HG02759 (cell line): Measurements from ENCODE around the gene ELL.

ENCODE experiments used
- ATAC-seq: cut with Tn5 transposase; IDR thresholded peaks from one replicate; pipeline ENCODE4 v1.9.1; 2021; ENCODE audit warnings: mild to moderate bottlenecking, moderate library complexity; ENCODE audit not compliant: unreplicated experiment

The ELL gene

DNA sequence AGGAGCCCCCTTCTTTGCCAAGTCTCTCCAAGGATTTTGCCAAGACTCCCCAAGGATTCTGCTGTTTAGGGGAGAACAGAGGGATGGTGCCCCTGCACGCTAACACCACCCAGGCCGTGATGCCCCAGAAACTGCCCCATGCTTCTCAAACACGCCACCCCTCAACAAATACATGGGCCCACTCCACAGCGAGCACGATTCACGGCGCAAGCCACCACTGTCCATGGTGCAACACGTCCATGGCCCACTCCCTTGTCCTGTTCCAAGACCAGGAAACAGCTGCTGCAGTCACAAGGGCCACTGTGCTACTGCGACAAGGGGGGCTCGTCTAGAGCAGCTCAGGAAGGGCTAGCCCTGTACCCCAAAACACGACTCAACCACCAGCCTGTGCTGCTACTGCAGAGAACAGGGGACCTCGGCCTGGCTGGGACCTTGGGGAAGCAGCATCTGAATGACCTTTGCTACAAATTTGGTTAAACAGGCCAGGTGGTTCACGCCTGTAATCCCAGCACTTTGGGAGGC is 47.4 kb downstream of the ELL start:
- no peak for ATAC-seq

DNA sequence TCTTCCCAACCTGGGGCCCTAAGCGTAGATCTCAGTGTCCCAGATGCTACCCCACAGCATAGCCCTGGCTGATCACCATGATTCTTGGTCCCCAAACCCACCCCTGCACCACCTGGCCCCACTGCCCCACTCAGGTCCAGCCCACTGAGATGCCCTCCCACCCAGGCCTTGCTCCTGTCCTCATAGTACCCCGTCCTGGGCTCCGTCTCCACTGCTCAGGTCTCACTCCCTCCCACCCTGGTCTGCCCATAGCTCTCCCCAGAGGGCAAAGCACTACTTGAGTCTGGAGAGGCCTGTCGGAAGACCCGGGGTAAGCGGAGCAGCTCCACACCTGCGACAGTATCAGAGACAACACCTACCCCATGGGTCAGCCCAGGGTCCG is 48.2 kb downstream of the ELL start:
- no peak for ATAC-seq

DNA sequence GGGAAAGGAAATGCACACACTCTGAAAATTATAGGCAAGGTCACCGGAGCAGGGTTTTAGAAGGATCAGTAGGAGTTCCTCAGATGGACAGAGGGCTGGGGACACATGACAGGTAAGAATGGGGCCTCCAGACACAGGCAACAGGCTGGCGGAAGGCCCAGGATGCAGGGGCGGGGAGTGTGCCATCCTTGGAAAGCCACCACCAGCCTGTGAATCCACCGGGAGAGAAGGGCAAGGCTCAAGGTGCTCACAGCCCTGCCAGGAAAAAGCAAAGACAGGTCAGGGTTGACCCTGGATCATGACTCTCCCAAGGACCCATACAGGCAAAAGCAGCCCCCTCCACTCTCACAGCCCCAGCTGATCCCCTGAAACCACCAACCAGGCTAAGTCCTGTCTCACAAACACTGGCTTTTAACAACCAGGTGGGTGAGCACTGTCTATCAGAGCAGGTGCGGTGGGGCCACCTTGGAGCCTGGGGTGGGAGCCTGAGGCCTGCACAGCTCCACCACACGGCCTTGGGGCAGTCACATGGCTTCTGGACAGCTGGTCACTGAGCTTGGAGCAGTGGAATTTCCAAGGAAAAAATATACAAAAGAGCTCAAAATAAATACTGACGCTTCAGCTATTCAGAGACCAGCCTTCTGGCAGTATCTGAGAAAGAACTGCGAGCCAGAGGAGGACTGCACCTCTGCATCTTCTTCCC is 48.7 kb downstream of the ELL start:
- ATAC-seq, result no peak

DNA sequence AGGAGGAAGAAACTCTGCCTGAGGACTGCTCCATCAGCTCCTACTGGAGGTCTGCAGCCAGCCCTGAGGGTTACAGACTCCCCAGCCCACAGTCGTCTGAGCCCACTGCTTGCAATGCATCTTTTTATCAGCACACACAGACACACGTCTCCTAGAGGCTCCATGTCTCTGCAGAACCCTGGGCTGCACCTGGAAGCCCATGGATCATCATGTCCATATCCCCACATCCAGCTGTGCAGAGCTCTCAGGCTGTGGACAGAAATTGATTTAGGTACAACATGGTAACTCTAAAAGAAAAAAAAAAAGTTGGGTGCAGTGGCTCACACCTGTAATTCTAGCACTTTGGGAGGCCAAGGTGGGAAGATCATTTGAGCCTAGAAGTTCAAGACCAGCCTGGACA is 51.1 kb downstream of the ELL start:
- no peak for ATAC-seq

DNA sequence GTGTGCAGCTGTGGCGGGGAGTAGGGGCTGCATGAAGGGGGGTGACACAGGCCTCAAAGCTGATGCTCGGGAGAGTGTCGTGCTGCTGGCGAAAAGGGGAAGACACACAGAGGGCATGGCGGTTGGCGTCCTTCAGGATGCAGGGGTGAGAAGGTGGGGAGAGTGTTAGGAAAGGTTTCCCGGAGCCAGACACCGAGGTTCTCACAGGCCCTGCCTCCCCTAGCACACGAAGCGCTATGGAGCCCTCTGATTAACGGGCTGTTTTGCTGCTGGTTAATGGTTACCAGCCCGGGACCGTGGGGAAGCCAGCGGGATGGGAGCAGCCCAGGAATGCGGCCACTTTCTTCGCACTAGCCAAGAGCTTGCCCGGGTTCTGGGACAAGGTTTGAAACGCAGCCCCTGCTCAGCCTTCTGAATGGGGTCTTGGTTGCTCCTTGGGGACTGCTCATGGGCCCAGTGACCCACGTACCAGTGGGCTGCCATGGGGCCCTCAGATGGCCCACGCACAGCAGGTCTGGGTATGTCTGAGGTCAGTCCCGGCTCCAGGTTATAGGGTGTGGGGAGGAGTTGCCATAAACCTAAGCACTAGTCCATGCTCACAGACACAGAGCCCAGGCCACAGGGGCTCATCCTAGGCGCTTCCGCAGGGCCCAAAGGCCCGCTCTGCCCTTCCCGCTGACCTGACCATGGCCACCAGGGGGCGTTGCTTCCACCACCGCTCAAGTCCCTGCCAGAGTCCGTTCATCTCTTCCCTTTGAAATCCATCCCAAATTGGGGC is 52.6 kb downstream of the ELL start:
- ATAC-seq, result no peak

DNA sequence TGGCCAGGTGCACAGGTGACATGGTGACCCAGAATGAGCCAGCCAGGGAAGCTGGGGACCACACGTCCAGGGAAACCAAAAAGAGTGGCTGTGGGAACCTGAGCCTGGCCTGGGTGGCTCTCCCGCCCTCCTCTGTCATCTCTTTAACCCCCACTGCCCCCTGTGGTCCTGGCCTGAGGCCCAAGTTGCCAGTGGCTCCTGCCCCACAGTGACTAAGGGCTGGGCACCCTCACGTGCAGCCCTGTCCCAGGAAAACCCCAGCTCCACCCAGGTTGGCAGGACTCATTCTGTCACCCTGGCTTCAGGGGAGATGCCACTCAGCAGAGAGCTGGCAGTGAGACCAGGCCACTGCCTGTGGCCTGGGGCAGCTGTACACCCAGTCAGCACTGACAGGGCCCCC is 53.4 kb downstream of the ELL start:
- ATAC-seq, result no peak

DNA sequence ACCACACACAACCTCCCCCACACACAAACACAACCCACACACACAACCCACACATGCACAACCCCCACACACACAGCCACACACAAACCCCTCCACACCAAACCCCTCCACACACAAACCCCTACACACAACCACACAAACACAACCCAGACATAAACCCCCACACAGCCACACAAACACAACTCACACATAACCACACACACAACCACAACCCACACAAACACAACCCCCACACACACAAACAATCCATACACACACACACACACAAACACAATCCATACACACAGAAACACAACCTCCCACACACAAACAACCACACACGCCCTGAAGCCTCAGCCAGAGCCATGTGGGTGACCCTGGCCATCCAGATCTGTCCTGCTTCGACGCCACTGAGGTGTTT is 53.9 kb downstream of the ELL start:
- no peak for ATAC-seq

DNA sequence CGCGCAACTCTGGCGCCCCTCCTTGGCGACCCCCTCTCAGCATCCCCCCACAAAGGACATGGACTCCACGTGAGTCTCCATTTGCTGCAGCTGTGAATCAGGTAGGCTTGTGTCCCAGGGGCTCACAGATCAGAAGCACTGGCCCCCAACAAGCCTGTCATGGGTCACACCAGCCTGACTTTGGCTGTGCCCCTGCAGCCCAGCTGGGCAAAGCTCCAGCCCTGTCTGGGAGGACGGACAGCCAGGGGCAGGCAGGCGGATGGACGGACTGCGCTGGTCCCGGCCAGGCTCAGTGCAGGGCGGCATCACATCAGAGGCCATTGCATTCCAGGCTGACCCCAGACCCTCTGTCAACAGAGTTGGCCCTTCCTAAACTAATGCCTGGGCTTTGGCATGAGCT is 55.5 kb downstream of the ELL start:
- ATAC-seq, result no peak

DNA sequence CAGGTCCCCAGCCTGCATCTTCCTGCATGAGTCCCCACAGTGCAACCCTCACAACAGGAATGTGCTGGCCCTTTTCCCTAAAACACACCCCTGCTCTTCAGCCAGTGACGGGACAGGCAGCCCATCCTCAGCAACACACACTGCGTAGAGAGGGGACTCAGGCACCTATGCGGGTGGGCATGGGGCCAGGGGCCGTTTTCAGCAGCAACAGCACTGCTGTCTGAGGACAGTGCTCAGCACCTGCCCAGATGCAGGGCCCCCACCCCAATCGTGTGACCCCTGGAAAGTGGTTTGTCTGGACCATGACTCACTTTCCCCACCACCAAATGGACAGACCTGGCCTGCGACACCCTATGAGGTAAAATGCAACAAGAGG is 55.9 kb downstream of the ELL start:
- no peak for ATAC-seq

DNA sequence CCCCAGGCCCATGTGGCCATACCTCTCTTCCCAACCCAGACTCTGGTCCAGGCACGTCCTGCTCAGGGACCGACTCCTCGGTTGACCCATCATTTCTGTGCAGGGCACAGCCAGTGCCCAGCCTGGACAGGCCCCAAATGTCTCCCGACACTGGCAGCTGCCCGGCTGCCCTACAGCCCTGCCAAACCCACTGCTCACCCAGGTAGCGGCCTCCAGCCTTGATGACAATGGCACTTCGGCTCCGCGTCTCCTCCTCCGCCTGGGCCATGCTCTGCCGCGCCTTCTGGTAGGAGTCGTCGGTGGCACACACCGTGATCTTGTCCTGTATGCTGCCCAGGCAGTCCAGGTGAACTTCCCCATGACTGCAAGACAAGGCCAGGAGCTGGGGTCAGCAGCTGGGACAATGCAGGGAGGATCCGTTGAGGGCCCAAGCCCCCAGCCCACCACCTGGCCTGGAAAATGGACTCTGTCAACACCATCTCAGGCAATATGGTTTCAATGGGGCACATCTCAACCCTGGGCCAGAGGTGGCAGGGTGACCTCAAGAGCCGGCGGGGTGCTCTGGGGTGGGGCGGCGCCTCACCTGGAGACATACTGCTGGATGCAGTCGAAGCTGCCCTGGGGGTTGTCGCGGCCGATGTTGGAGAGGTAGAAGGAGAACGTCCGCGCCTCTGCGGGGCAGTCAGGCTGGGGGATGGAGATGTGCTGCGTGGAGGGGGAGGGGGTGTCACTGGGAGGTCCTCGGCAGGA is 56.5 kb downstream of the ELL start:
- ATAC-seq, result no peak

DNA sequence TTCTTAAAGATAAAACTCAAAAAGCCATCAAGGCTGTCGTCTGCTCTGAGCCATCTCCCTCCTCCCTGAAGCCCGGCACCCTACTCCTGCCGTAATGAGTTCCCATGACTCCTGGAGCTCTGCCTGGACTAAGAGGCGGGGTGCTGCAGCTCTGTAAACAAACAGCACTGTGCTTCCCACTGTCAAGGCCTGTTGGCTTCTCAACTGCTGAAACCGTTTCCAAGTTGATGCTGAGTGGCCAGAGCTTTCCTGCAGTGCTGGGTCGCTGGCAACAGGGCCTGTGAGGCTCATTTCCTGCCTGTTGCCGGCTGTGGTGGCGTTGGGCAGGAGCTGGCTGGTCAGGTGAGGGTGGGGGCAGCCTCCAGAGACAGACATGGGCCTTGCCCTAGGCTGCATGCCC is 57.2 kb downstream of the ELL start:
- no peak for ATAC-seq

DNA sequence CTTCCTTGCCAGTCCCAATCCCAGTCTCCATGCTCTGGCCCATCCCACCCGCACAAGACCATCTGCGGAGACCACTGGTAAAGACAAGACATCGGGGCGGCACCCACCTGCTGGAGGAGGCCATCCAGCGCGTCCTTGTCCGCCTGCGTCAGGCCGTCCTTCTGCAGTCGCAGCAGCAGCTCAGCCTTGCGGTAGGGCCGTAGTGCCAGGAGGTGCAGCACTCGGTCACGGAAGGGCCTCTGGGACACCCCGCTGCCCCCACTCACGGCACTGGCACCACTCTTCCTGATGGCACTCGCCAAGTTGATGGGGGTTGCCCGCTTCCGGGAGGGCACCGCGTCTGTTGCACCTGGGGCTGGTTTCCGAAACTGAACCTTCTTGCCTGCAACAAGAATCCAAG is 60.4 kb downstream of the ELL start:
- no peak for ATAC-seq

DNA sequence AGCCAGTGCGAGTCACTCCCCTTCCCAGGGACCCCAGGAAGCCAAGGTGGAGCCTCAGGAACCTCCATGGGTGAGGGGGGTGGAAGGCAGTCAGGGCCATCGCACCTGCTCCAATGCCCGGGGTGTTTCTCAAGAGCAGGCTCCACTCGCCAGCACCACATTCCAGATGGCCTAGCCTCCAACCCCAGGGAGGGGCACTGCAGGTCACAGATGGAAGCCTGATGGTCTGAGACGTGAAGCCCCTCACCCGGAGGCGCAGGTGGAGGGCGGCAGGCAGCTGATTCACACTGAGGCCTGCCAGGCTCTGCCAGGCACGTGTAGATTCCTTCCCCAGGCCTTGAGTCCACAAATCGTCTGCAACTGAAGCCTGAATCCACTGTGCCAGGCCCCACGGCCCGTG is 61.0 kb downstream of the ELL start:
- ATAC-seq, result no peak

DNA sequence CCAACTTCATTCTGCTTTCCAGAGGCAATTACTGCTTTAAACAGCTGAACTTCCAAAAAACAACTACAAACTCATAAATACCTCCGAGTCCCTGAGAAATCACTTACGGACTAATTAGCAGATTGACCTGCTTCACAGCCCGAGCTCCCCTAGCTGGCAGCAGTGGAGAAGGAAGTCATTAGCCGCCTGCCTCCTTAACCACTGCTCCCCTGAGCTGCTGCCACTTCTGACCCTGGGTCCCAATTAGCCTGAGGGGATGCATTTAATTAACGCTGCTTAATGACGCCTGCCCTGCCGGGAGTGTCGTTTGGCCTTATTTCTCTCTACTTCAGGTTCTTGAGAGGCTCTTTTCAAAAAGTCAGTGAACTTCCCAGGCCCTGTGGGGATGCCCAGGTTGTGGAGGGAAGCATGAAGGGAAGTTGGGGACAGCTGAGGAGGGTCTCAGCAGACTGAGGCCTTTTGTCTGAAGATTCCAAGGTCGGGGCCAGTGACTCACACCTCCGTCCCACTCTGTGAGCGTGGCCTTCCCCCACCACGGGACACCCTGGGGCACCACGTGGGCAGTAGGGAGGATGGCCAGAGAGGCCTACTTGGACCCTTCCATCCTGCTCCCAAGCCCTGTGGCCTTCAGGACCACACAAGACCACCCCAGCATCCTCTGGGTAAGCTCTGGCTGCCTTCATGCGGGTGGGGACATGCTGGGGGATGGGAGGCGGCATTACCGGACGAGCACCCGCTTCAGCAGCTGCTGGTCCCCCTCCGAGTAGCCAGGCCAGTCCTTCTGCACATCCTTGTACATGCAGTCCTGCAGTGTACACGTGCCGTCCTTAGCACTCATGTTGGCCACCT is 64.2 kb downstream of the ELL start:
- ATAC-seq, result no peak

DNA sequence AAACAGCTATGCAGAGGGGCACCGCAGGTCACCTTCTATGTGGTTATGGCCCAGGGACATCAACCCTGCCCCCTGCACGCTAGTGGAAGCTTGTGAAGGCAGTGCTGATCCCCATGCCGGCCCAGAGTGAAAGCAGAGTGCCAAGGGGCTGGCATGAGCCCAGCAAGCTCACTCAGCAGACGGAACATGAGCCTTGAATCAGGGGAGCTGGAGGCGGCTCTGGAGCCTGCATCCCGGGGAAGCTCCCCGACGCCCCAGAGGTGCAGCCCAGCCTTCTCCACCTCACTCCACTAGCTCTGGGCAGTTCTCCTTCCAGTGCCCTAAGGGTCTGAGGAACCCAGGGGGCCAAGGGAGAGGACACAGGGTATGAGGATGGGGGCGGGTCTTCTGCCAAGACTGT is 64.9 kb downstream of the ELL start:
- no peak for ATAC-seq

DNA sequence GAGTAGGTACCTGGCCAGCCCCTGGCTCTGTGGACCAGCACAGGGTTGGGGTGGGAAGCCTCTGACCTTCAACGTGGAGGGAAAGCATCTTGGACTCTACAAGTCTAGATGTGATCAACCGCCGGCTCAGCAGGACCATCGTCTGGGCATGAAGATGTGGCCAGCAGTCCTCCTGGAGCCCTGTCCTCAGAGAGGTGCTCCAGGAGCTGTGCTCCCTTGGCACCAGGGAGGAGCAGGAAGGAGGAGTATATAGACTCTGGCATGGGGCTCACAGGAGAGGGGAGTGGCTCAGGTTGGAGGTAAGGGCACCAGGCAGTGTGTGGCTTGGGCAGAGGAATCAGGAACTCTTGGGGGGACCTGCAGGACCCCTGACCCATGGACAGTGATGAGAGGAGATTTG is 65.6 kb downstream of the ELL start:
- ATAC-seq, result no peak

DNA sequence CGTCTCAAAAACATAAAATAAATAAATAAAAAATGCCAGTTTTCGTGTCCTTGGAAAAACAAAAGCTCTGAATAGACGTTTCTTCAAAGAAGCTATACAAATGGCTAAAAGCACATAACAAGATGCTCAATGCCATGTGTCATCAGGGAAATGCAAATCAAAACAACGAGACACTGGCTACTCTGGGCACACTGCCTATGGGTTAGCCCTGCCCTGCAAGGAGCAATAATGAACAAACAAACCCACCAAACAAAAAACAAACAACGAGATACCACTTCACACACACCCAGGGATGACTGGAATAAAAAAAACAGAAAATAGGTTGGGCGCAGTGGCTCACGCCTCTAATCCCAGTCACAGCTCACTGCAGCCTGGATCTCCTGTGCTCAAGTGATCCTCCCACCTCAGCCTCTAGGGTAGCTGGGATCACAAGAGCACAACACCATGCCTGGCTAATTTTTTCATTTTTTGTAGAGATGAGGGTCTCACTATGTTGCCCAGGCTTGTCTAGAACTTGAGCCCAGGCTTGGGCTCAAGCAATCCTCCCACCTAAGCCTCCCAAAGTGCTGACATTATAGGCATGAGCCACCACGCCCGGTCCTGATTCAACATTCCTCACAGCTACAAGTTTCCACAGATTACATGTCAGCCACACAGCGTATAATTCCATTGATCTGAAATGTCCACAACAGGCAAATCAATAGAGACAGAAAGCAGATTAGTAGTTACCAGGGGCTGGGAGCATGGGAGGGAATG is 68.4 kb downstream of the ELL start:
- no peak for ATAC-seq

DNA sequence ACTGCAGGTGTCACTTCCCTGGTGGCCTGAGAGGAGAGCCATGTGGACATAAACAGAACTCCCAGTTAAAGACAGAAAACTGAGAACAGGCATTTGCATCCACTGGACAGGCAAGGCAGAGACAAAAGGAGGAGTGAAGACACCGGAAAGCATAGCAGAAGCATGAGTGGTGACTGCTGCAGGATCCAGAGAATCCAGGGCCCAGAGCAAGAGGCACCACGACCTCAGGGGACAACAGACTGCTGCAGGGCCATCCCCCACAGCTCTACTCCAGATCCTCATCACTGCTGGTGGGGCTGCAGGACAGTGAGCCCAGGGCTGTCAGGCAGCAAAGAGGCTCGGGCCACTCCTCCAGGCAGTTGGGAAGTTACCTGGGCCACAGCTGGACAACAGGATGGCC is 69.5 kb downstream of the ELL start:
- ATAC-seq, result no peak

DNA sequence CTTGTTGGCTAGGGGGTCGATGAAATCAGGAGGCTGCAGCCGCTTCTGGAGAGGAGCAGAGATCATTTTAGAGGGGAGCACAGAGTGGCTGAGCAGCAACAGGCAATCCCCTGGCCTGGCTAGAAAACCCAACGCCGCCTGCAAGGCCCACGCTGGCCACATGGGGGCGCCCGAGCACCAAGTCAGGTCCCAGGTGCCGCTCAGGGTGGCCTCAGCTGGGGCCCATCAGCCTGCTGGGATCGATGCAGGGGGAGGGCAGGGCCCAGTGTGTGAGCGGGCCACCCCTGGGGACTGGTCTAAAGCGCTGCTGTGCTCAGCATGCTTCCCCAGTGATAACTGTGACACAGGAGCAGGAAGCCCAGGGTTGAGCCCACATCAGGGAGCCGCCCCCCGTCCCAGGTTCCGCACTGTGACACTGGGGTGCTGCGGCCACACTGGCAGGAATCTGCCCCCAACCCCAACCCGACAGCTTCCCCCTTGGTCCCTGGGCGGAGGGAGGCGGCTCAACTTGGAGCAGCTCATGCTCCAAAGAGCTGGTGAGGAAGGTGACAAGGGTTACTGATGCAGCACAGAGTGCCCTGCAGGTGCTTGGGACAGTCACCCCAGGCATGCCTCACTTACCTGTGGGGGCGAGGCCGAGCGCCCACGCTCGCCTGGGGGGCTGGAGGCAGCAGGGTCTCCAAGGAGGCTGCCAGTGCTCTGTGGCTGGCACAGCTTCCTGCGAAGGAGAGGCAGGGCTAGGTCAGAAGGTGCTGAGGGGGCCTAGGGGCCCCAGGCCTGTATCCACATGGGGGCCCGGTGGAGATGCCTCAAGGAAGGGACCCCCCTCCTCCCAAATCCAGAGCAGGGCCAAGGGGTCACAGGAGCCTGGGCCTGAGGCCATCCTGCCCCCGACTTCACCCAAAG is 70.7 kb downstream of the ELL start:
- ATAC-seq, result peak; percentile 57
